Stromal cell of bone marrow (primary cell): ENCODE results near the gene ADAMTSL1.

Experiments
- DNase-seq: peaks from one replicate; pipeline ENCODE4 v3.0.0-alpha.2; 2012; ENCODE audit warnings: low read depth

The ADAMTSL1 gene

DNA sequence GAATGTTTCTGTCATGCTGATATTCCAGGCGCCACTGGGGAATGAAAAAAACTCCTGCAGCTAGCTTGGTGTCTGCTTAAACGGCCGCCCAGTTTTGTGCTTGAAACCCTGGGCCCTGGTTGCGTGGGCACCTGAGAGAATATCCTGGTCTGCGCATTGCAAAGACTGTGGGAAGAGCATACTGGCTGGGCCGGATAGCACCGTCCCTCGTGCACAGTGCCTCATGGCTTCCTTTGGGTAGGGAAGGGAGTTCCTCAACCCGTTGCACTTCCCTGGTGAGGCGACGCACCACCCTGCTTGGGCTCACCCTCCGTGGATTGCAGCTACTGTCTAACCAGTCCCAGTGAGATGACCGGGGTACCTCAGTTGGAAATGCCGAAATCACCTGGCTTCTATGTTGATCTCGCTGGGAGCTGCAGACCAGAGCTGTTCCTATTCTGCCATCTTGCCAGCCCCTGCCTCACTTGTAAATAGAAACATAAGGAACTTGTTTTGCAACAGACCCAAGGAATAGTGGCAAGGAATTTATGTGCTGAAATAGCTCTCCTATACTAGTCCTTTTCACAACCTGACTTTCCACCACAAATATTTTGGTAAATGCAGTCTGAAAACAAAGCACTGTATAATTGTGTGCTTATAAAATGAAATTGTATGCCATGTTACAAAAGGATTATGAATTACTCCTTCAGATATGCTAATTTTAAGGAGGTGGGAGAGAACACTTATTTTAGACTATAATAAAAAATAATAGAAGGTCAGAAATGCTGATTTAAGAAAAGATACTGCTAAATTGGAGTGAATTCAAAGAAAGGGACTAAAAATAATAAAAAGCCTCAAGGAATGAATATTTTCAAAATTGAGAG is 90.3 kb downstream of the ADAMTSL1 start:
- no peak for DNase-seq

DNA sequence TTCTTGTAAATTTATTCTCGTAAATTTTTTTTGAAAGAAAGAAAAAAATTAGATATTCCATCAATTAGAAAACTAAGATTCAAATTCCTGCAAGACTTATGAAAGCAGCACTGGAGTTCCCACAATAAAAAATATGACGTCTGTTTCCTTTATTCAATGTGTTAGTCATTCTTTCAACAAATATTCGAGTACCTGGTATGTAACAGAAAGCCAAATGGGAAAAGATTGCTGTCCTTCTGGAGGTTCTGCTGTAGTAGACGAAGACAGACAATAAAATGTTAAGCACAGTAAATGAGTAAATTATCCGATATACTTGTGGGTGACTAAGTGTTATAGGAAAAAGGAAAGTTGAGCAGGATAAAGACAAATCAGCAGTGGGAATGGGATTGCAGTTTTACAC is 92.2 kb downstream of the ADAMTSL1 start:
- peak; percentile 64 for DNase-seq

DNA sequence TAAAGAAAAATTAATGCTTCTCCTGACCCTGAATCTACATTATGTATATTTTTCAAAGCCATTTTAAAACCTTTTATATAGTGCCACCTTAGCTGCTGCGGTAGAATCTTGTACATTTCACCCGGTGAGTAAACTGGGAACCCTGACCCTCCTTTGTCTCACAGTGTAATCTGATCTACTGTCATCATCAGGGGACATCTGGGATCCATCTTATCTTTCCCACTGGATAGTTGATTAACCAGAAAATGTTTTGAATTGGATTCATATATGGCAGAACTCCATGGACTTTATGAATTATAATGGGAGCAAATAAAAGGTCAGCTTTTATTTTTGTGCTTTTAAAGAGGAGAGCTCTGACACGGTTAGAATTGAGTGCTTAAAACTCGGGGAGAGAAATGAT is 95.0 kb downstream of the ADAMTSL1 start:
- DNase-seq: no peak

DNA sequence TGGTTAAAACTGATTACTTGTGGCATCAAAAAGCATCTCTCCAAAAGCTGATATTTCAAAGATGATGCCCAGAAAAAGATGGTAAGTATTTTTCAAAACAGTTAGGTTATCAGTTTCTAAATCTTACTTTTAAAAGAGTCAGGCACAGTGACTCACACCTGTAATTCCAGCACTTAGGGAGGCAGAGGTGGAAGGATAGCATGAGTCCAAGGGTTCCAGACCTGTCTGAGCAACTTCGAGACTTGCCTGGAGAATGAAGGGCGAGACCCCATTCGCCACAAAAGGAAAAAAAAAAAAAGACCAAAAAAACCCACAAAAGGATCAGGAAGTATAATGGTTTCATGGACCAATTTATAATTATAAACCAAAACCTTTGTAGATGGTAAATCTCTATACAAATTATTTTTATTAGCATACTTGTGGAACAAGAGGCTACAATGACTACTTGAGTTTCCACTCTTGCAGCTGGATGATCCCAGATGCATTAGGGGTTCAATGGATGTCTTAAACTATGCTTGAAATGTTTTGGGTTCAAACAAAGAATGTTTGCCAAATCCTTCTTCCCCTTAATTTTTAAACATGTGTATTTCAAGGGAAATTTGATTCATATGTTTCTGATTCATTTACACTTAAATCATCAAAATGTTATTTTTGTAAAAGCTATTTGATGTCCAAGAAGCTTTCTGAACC is 96.1 kb downstream of the ADAMTSL1 start:
- no peak for DNase-seq

DNA sequence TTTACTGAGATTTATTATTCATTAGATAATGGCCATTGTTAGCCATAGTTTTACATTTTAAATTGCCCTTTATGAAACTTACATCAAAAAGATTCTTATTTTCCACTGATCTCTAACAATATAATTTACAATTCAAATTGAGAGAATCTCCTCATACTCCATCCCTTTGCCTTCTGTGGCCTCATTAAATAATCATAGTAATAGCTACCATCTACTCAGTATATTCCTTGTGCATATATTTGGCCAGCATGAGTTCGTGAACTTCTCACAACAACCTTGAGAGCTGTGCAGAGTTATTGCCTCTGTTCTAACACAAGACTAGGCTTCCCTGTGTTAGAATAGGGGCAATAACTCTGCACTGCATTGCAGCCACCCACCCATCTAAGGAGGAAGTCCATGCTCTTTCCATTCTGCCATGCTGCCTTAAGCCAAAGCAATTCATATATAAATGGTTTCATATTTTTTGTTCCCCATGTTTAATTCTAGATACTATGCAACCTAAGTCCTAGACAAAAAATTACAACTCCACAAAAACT is 99.1 kb downstream of the ADAMTSL1 start:
- DNase-seq: no peak

DNA sequence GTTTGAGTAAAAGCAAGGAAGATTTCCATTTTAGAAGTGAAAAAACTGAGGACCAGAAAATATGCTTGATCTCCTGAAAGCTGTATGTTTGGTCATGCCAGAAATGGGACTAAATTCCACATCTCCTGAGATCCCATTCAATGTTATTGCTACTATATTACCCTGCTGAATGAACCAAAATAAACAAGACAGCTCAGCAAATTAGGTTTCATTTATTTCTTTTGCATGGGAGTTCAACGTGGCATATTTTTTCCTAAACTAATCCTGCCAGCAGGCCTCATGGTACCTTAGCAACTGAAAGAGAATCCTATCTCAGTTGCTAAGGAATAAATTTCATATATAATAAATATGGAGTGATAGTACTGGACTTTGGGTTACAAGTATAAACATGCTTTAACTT is 101.7 kb downstream of the ADAMTSL1 start:
- peak; percentile 48 for DNase-seq

DNA sequence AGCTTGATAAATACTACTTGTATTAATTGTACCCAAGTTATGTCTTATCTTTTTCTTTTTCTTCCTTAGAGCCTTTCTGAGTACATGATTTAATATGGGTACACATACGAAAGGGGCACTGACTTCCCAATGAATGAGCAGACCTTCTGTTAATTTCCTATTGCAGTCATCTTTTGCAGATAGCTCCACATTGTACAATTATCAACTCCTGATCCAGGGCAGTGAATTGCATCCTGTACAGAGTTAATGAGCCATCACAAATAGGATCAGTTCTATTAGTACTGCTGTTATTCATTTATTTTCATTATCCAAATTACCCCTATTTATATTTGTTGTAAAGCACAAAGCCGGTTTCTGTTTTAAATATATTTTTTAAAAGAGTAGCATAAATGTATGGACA is 105.6 kb downstream of the ADAMTSL1 start:
- no peak for DNase-seq

DNA sequence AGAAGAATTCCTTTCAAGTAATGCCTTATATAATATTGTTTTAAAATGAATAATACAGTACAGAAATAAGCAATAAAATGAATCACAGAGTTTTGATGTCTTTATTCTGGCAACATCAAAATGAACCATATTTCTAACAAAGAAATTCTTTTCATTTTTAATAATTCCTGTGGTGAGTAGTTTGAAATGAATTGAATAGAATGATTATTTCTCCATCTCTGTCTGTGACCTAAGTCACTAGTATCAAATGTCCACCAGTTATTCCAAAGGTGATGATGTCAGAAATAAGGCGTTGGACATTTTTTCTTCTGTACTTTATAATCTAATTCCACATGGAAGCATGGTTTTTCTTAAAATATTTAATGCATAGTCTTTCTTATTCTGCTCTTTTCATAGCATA is 106.2 kb downstream of the ADAMTSL1 start:
- DNase-seq: peak; percentile 39

DNA sequence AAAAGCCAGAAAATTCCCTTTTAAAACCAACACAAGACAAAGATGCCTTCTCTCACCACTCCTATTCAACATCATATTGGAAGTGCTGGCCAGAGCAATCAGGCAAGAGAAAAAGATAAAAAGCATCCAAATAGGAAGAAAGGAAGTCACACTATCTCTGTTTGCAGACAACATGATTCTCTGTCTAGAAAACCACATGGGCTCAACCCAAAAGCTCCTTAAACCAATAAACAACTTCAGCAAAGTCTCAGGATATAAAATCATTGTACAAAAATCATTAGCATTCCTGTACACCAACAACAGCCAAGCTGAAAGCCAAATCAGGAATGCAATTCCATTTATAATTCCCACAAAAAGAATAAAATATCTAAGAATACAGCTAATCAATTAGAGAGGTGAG is 112.0 kb downstream of the ADAMTSL1 start:
- DNase-seq: no peak

DNA sequence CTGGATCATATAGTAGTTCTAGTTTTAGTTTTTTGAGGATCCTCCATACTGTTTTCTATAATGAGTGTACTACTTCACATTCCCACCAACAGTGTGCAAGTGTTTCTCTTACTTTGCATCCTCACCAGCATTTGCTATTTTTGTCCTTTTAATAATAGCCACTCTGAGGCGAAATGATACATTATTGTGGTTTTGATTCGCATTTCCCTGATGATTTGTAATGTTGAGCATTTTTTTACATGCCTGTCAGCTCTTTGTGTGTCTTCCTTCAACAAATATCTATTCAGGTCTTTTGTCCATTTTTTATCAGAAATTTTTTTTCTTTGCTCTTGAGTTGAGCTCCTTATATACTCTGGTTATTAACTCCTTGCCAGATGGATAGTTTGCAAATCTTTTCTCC is 114.0 kb downstream of the ADAMTSL1 start:
- no peak for DNase-seq

DNA sequence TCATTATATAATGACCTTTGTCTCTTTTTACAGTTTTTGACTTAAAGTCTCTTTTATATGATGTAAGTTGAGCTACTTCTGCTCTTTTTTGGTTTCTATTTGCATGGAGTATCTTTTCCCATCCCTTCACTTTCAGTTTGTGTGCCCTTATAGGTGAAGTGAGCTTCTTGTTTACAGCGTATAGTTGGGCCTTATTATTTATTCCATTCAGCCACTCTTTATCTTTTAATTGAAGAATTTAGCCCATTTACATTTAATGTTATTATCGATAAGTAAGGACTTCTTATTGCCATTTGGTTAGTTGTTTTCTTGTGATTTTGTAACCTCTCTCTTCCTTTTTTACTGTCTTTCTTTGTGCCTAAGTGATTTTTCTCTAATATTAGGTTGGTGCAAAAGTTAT is 117.3 kb downstream of the ADAMTSL1 start:
- DNase-seq: no peak

DNA sequence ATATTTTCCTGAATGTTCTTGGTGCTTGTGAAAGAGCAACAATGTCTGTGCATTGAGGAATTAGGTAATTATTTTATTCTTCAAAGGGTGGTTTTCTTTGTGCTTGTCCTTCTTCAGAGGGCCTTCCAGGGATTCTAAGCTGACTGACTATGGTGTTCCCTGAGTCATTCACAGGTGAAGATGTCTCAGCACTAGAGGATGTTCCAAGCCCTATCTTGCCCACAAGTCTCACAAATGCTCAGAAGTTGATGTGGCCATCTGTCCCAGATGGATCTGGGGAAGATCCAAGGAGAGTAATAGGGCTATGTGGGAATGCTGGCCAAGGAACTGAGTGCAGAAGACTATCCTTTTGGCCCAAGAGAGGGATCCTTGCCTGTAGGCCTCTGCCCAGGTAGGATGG is 120.9 kb downstream of the ADAMTSL1 start:
- no peak for DNase-seq

DNA sequence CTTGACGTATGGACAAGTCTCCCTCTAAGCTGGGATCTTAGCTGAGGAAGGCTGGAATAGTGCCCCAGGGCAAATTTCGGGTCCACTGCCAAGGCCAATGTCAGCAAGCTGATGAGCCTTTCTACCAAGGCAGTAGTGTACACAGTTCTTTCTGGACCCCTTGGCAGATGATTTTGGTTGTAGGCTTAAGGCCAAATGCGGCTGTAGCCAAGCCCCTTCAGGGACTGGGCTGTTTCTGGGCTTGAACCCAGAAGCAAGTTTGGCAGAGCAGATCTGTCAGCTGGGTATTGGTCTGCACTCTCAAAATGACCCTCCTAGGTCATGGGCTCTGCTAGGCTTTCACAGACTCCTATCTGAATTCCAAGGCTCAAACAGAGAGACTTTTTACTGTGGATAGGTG is 121.6 kb downstream of the ADAMTSL1 start:
- DNase-seq: no peak

DNA sequence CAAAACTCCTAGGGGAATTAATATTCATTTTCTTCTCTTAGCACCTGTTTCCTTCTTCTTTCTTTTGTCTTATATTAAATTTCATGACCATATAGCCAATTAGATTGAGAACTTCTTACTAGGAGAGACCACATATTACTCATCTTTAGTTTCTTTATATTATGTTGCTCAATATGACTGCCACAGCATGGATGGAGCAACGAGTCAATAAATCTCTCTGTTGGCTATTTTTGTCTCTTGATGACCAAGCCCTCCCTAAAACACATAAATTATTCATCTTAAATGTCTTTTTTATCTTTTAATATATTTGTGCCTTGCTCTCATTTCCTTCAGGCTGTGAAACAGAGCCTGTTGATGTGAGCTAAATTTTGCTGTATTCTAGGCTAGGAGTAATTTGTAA is 123.0 kb downstream of the ADAMTSL1 start:
- peak; percentile 82 for DNase-seq

DNA sequence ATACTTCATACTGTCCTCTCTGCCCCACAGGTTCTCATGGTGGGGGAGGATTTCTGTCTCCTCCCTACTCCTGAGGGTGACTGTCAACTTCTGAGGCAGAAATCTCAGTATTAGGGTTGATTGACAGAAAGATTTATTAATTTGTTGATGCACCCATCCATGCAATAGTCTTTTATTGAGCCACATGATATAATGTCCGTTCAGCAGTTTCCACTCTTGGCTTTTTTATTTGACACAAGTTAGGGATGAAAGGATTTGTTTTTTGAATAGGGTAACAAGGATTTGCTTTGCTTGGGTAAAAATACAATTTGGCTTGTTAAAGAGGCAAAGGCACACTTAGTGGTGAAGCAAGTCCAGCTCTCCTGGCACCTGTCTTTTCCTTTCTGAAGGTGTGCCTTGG is 125.0 kb downstream of the ADAMTSL1 start:
- no peak for DNase-seq

DNA sequence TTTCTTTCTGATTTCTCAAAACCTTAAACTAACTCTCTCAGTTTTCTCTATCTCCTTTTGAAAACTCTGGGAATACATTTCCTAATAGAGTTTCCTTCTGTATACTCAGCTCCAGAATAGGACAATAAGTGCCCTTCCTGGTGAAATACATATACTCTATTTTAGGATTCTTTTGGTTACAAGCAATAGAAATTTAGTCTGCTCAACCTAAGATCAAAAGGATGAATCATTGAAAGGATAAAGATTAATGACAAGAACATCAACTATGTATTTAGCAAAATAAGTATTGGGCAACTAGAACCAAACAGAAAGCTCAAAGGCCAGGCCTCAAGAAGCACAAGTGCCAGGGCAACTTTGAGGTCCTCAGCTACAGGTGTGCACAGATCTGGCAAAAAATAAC is 127.1 kb downstream of the ADAMTSL1 start:
- DNase-seq: no peak

DNA sequence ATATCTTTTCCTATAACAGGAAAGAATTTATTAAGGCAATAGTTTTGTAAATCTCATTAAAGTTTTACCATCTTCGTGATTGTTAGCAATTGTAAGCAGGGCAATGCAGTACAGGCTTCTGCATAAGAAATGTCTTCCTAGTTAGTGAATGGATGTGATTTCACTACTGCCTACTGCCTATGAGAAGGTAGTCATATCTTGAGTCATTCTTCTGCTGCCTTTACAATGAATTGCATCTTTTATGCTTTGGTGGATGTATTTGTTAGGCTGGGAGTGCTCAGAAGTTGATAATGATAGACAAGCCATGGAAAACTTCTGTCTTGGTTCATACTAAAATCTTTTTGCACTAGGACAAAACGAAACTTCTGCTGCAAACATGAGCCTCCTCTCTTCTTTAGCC is 128.0 kb downstream of the ADAMTSL1 start:
- DNase-seq: no peak

DNA sequence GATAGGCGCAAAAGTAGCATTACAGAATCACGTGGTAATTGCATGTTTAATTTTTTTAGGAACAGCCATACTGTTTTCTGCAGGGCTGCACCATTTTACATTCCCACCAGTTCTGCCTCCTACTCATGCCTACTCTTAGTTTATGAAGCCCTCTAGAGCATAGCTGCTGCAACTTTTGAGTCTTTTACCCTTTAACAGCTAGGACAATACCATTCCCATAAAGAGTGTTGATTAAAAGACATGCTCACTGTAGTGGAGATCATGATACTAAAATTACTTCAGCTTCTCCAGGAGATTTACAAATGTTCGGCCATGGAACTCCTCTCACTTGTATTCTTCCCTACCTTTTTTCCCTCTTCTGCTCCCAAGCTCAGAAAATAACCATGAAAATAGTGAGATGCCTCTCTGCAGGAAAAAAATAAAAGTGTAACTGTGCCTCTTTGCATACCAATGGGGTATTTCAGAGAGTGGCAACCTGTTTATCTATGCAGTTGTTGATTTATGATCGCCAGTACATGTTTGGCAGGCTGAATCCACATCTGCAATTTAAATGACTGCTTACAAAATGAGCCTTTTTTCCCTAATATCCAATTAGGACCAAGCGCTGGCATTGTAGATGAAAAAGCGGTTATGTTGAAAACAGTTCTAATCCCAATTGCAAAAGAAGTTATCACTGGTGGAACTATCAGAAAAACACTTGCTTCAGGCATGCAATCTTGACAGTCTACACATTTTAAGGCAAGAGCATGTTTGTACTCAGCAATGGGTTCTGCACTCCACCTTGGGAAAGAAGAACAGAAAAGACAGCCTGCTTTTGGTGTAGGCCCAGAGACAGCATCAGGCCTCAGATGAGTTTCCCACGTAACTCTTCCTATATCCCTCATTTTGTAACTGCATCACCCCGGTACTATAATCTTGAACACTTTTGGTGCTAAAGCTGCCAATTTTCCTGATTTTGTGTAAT is 131.1 kb downstream of the ADAMTSL1 start:
- DNase-seq: no peak

DNA sequence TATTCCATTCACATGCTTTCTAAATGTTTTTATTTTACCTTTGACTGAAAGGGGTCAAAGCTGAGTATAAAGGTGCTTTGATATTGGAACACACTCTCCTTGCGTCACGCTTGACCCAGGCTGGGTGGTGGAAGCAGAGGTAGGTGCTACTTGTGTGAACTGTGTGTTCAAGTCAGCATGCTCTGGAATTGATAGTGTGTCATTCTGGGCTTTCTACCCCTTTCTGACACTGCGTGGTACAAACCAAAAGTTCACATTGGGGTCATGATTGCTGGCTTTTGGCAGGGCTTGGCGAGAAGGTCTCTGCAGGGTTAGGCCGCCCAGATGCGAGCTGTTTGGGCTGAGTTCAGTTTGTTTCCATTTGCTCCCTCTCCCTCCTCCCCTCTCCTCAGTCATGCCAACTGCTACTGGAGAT is 131.8 kb downstream of the ADAMTSL1 start:
- DNase-seq: peak; percentile 74

DNA sequence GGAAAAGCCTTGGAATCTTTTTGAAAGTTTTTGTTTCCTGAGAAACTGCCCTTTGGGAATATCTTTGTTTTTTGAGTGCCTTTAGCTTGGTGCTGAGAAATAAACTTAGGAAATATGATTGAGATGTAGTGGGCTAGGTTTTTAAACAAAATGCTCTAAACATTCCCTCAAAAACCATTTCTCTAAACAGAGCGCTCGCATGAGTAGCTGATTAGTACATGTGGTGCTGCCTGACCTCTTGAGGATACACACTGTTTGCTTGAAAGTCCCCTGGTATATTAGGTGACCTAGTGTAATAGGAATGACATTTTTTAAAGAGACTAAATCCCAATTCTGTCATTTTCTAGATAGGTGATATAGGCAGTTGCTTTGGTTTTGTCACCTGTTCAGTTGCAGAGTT is 132.3 kb downstream of the ADAMTSL1 start:
- no peak for DNase-seq

DNA sequence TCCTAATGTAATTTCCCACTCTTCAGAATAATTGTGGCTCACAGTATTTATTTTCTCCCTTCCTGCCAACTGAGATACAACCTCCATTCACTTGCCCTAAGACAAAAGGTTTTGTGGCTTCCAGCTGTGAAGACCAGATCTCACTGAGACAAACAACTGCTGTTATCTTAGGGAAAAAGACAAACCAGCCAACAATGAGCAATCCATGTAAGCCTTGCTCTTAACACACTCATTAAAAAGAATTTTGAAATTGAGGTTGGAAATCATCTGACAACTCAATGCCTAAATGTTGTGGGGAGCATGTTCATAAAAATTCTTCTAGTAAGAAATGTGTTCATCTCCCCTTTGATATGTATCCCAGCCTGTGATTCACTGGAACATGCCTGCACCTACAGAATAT is 132.9 kb downstream of the ADAMTSL1 start:
- DNase-seq: peak; percentile 41

DNA sequence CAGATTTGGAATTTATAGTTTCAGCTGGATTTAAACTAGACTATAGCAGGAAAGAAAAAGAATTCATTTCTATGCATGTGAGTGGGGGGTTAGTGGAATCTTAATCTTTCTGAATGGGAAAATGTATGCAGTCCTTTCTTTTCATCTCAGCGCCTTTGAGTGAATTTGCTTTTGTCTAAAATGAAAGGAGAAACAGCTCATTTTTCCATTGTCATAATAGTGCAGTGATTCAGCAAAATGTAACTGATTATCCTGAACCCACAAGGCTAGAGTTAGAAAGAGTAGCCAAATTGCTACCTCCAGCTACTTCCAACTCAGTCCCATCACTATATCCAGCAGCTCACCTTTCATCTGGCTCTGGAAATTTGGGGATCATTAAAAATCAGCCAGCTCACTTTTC is 134.4 kb downstream of the ADAMTSL1 start:
- no peak for DNase-seq
